Stimulated activated CD4-positive, alpha-beta T cell treated with anti-CD3 and anti-CD28 coated beads, TNF-alpha, amount 100 ng/mL, for 24 hours (primary cell): ENCODE results near the gene ESR1.

Experiments
- DNase-seq, 3 experiments: peaks; one replicate each; pipeline ENCODE4 v3.0.0-alpha.2; 2020; ENCODE audit warnings: low read depth in 3 of 3

The ESR1 gene

GRCh38 chr6:152094276-152094675 is 286.8 kb downstream of the ESR1 start:
- DNase-seq = no peak

- peak in 1 of 3 experiments; percentile 2 for DNase-seq
Observed at GRCh38 chr6:152094992-152095592, 287.6 kb downstream of the ESR1 start.

GRCh38 chr6:152096863-152097496 is 289.5 kb downstream of the ESR1 start:
- no peak for DNase-seq

GRCh38 chr6:152098683-152099082 is 291.2 kb downstream of the ESR1 start:
- DNase-seq = no peak

- no peak for DNase-seq
Observed at GRCh38 chr6:152099446-152100182, 292.1 kb downstream of the ESR1 start.

- DNase-seq = no peak
Observed at GRCh38 chr6:152100183-152100618, 292.7 kb downstream of the ESR1 start.

GRCh38 chr6:152107973-152108372 is 300.5 kb downstream of the ESR1 start:
- DNase-seq = no peak

GRCh38 chr6:152110886-152111820 is 303.7 kb downstream of the ESR1 start:
- DNase-seq = no peak

GRCh38 chr6:152112491-152113261 is 305.2 kb downstream of the ESR1 start:
- DNase-seq = no peak

- no peak for DNase-seq
Observed at GRCh38 chr6:152117156-152118133, 310.0 kb downstream of the ESR1 start.

GRCh38 chr6:152118224-152118623 is 310.7 kb downstream of the ESR1 start:
- no peak for DNase-seq

- DNase-seq = no peak
Observed at GRCh38 chr6:152118678-152119077, 311.2 kb downstream of the ESR1 start.

- no peak for DNase-seq
Observed at GRCh38 chr6:152119831-152120230, 312.3 kb downstream of the ESR1 start.

GRCh38 chr6:152121910-152122309 is 314.4 kb downstream of the ESR1 start:
- DNase-seq = no peak

- no peak for DNase-seq
Observed at GRCh38 chr6:152122434-152122833, 315.0 kb downstream of the ESR1 start.

GRCh38 chr6:152123076-152123475 is 315.6 kb downstream of the ESR1 start:
- DNase-seq = no peak

- DNase-seq = no peak
Observed at GRCh38 chr6:152124429-152125074, 317.1 kb downstream of the ESR1 start.

GRCh38 chr6:152127432-152128165 is 320.1 kb downstream of the ESR1 start:
- no peak for DNase-seq

GRCh38 chr6:152129691-152130151 is 322.2 kb downstream of the ESR1 start:
- no peak for DNase-seq
